Kidney epithelial cell (primary cell): Measurements from ENCODE around the gene PRDX6. TPM values are rescaled to one million over a fixed set of nuclear protein-coding genes. Genes with fewer than 3 reads are reported as not detected.
"Not testable (repeated sequence)": the region's sequence is repeated elsewhere in the genome, so short reads cannot be mapped to it uniquely, and the experiment has no call there.

Source experiments
- DNase-seq: peaks from one replicate; pipeline ENCODE4 v3.0.0-alpha.2; 2010; ENCODE audit warnings: low read depth
- H3K27me3 ChIP-seq: 2 replicates; pipeline ENCODE4 v1.6.0; 2011; ENCODE audit warnings: low read length; ENCODE audit not compliant: control insufficient read depth, insufficient read depth
- H3K36me3 ChIP-seq: 2 replicates; pipeline ENCODE4 v1.5.1; 2011; ENCODE audit warnings: low read length; ENCODE audit not compliant: control insufficient read depth, insufficient read depth
- H3K4me3 ChIP-seq: 2 replicates; pipeline ENCODE4 v1.5.1; 2011; ENCODE audit warnings: low read depth, mild to moderate bottlenecking, control low read depth, low read length
- CTCF ChIP-seq: IDR thresholded peaks from 2 replicates; pipeline ENCODE4 v1.5.1; 2011; ENCODE audit warnings: mild to moderate bottlenecking, moderate library complexity, low read length, control low read depth, inconsistent platforms; ENCODE audit not compliant: insufficient read depth, poor library complexity, severe bottlenecking
- total RNA-seq: library from RNA; depleted of rRNA; stranded (reverse); fragments of >200 nt; gene quantifications from 2 replicates; pipeline ENCODE4 v1.2.3, GENCODE V29; 2015

Gene PRDX6
- total RNA-seq, 1 donor from 2014 or later: 187 TPM

DNA sequence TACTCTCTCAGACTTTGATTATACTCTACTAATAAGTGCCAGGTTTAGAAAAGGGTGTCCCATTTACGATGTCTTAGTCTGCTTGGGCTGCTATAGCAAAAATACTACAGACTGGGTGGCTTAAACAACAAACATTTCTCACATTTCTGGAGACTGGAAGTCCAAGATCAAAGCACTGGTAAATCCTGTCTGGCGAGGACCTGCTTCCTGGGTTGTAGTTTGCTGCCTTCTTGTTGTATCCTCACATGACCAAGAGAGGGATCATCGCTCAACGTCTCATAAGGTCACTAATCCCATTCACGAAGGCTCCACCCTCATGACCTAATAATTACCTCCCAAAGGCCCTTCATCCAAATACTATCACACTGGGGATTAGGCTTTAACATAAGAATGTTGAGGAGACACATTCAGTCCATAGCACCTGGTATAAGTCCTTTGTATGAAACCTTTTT, 12.0 kb downstream of the PRDX6 start:
- TF ChIP-seq CTCF: no peak
- DNase-seq: no peak
- H3K36me3 ChIP-seq: peaks cover 3% of the 10 kb centered on the region
- no peaks in the 10 kb centered on the region for H3K27me3 ChIP-seq
- no peak overlapping the region for H3K4me3 ChIP-seq

DNA sequence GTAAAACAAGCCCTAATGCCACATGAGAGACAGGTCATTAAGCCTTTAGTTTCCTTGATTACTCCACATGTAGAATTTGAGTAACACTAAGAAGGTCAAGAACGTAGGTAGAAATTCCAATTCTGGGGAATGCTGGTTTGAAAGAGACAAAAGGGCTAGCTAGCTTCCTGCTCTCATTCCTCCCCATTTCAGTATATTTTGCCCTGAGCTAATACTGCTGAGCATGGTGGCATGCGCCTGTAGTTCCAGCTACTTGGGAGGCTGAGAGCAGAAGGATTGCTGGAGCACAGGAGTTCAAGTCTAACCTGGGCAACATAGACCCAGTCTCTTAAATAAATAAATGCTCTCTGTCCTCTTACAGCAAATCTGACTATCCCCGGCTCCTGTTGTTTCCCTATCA, 12.8 kb downstream of the PRDX6 start:
- Histone ChIP-seq H3K4me3 (no peak overlapping the region), H3K27me3 (no peaks in the 10 kb centered on the region), H3K36me3 (peaks cover 3% of the 10 kb centered on the region)
- DNase-seq: no peak
- no peak for TF ChIP-seq CTCF

- Histone ChIP-seq H3K4me3 (no peak overlapping the region), H3K36me3 (peaks cover 3% of the 10 kb centered on the region), H3K27me3 (no peaks in the 10 kb centered on the region)
- DNase-seq: no peak
- no peak for TF ChIP-seq CTCF
These were observed 14.4 kb downstream of the PRDX6 start for GRCh38 chr1:173491508-173491907.

DNA sequence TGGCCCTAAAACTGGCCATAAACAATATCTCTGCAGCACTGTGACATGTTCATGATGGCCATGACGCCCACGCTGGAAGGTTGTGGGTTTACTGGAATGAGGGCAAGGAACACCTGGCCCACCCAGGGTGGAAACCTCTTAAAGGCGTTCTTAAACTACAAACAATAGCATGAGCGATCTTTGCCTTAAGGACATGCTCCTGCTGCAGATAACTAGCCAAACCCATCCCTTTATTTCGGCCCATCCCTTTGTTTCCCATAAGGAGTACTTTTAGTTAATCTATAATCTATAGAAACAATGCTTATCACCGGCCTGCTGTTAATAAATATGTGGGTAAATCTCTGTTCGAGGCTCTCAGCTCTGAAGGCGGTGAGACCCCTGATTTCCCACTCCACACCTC, 16.0 kb downstream of the PRDX6 start:
- not testable (repeated sequence) for H3K4me3 ChIP-seq, H3K36me3 ChIP-seq, H3K27me3 ChIP-seq, DNase-seq

GRCh38 chr1:173495609-173496267, 18.6 kb downstream of the PRDX6 start:
- H3K4me3 ChIP-seq: no peak overlapping the region
- no peak for TF ChIP-seq CTCF
- no peak for DNase-seq
- H3K36me3 ChIP-seq: no peaks in the 10 kb centered on the region
- H3K27me3 ChIP-seq: no peaks in the 10 kb centered on the region

GRCh38 chr1:173496757-173497320, 19.7 kb downstream of the PRDX6 start:
- DNase-seq: no peak
- no peaks in the 10 kb centered on the region for H3K27me3 ChIP-seq
- TF ChIP-seq CTCF: no peak

More at GRCh38 chr1:173496757-173497320, 19.7 kb downstream of the PRDX6 start:
- no peak overlapping the region for H3K4me3 ChIP-seq
- no peaks in the 10 kb centered on the region for H3K36me3 ChIP-seq
